Muscle of leg (tissue), 16 donors: ENCODE data around the gene GDAP1L1. TPM values are rescaled to one million over a fixed set of nuclear protein-coding genes. Genes with fewer than 3 reads are reported as not detected.

Source experiments
- DNase-seq: peaks from one replicate; pipeline ENCODE4 v3.0.0; 2013
- H3K27ac ChIP-seq: one replicate; pipeline ENCODE4 v1.5.1; 2013; ENCODE audit warnings: mild to moderate bottlenecking, low read length, control low read depth
- H3K27me3 ChIP-seq: one replicate; pipeline ENCODE4 v1.6.1; 2013; ENCODE audit warnings: low read length; ENCODE audit not compliant: control insufficient read depth, insufficient read depth
- H3K36me3 ChIP-seq: one replicate; pipeline ENCODE4 v1.6.1; 2013; ENCODE audit warnings: low read length; ENCODE audit not compliant: control insufficient read depth, insufficient read depth
- H3K4me1 ChIP-seq: one replicate; pipeline ENCODE4 v1.6.1; 2013; ENCODE audit warnings: low read length; ENCODE audit not compliant: control insufficient read depth, insufficient read depth
- H3K4me3 ChIP-seq: one replicate; pipeline ENCODE4 v1.5.1; 2013; ENCODE audit warnings: low read length, control low read depth
- H3K9me3 ChIP-seq: replicated peaks from 2 replicates; pipeline ENCODE4 v1.6.1; 2013; ENCODE audit warnings: low read depth, low read length; ENCODE audit not compliant: control insufficient read depth
- WGBS: methylation state at CpG from one replicate; pipeline ENCODE4 v1.1.5; 2013; ENCODE audit warnings: missing lambda C conversion rate; ENCODE audit not compliant: insufficient coverage; 5-methylcytosine and 5-hydroxymethylcytosine counted together
- long read RNA-seq, 11 donors: transcript quantifications; one replicate each; lab custom pipeline, GENCODE V29; 2026
- polyA plus RNA-seq, 8 donors: library from polyadenylated mRNA; unstranded; fragments of 120-200 nt; gene quantifications; one replicate each; pipeline versions ENCODE4 v1.2.1 to v1.2.3, GENCODE V29; 2013; ENCODE audit warnings: inconsistent platforms in 1 of 8, low replicate concordance in 1 of 8; ENCODE audit not compliant: insufficient read length in 8 of 8, insufficient read depth in 1 of 8
- total RNA-seq: library from RNA; stranded (reverse); fragments of 120-200 nt; gene quantifications from one replicate; pipeline ENCODE4 v1.2.4, GENCODE V29; 2013

GDAP1L1 gene
- 0.18 TPM for total RNA-seq
- under 1 TPM in 7 of 8 donors, not detected in 1; 0.06 to 0.89 (median 0.27) TPM for polyA plus RNA-seq
- long read RNA-seq, donor 1 = 0 reads
- long read RNA-seq, donor 2 = 0 reads
- long read RNA-seq, donor 3 = 0 reads
- long read RNA-seq, donor 4 = 0 reads
- long read RNA-seq, donor 5 = 0 reads
- long read RNA-seq, donor 6 = 0 reads
- long read RNA-seq, donor 7 = 0 reads
- long read RNA-seq, donor 8 = 0 reads
- long read RNA-seq, donor 9 = 0 reads
- long read RNA-seq, donor 10 = 0 reads
- long read RNA-seq, donor 11 = 0 reads

- Histone ChIP-seq H3K27me3 (peaks cover 19% of the 10 kb centered on the region), H3K36me3 (no peaks in the 10 kb centered on the region), H3K9me3 (no peaks in the 10 kb centered on the region), H3K4me1 (no peaks in the 10 kb centered on the region), H3K4me3 (no peak within 1 kb of the TSS), H3K27ac (no peak within 1 kb of the TSS)
- no peak for DNase-seq
- WGBS = 2% methylated on average over 25 of the region's 32 CpGs
Measured at GRCh38 chr20:44247131-44247571, at the start of gene GDAP1L1. TSS of gene GDAP1L1 (plus strand) at chr20:44247308. CDS start at chr20:44247335, 27 bp downstream.

DNA sequence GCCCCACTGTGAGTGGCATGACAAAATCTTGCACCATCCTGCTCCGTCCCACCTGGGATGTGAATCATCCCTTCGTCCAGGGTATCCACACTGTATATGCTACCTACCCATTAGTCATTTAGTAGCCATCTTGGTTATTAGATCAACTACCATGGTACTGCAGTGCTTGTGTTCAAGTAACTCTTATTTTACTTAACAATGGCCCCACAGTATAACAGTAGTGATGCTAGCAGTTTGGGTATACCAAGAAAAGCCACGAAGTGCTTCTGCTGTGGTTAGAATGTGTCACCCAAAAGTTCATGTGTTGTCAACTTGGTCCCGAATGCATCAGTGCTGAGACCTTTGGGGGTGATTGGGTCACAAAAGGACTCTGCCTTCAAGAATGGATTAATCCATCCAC lies 48.2 kb upstream of the GDAP1L1 start:
- no peaks in the 10 kb centered on the region for H3K27me3 ChIP-seq
- H3K4me3 ChIP-seq = no peak overlapping the region
- WGBS = no CpG with 5 or more reads among the region's 4 CpGs
- no peak for DNase-seq
- no peak overlapping the region for H3K27ac ChIP-seq
- peaks cover 30% of the 10 kb centered on the region for H3K36me3 ChIP-seq
- no peaks in the 10 kb centered on the region for H3K4me1 ChIP-seq
- no peaks in the 10 kb centered on the region for H3K9me3 ChIP-seq

DNA sequence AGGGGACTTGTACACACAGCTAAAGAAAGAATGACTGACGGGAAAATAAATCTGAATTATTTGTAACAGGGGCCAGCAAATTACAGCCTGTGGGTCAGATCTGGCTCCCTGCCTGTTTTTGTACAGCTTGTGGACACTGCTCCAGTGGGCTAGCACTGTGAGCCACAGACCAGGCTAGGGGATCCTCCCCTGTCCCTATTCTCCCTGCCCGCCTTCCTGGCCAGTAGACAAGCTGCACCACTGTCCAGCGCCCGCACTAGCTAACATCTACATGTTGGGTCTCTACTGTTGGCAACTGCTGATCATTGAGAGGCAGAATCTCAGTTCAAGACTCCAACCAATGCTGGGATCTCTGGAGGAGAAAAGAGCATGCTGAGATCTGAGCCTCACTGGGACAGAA lies 47.2 kb upstream of the GDAP1L1 start:
- Histone ChIP-seq H3K9me3 (no peaks in the 10 kb centered on the region), H3K4me3 (no peak overlapping the region), H3K36me3 (peaks cover 35% of the 10 kb centered on the region), H3K4me1 (no peaks in the 10 kb centered on the region), H3K27ac (no peak overlapping the region), H3K27me3 (no peaks in the 10 kb centered on the region)
- DNase-seq = no peak
- 66% methylated on average over 4 of the region's 4 CpGs for WGBS

- Histone ChIP-seq H3K4me1 (no peaks in the 10 kb centered on the region), H3K27me3 (no peaks in the 10 kb centered on the region), H3K36me3 (peaks cover 36% of the 10 kb centered on the region), H3K9me3 (no peaks in the 10 kb centered on the region), H3K27ac (no peak overlapping the region), H3K4me3 (no peak overlapping the region)
- no peak for DNase-seq
- no CpG with 5 or more reads among the region's 4 CpGs for WGBS
Measured at GRCh38 chr20:44200371-44200770, 46.7 kb upstream of the GDAP1L1 start.

GRCh38 chr20:44200983-44201382 lies 46.1 kb upstream of the GDAP1L1 start:
- H3K4me1 ChIP-seq = no peaks in the 10 kb centered on the region
- WGBS = no CpG with 5 or more reads among the region's 2 CpGs
- H3K27me3 ChIP-seq = no peaks in the 10 kb centered on the region
- H3K36me3 ChIP-seq = peaks cover 35% of the 10 kb centered on the region
- no peak for DNase-seq
- no peak overlapping the region for H3K4me3 ChIP-seq
- no peak overlapping the region for H3K27ac ChIP-seq
- no peaks in the 10 kb centered on the region for H3K9me3 ChIP-seq

DNA sequence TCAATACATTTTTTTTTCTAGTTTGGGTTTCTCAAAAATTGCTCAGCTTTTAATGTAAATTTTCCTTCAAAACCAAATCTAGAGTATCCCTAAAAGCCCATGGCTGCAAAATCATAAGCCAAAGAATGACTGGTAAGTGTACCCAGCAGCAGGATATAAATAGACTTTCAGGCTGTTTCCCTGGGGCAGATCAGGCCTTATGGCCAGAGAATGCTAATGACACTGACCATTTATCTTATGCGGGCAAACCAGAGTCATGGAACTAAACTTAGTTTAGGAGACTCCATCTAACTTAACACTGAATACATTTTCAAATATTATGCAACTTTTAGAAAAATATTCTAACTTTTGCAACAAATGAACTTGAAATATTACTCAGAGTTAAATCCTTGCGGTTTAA lies 43.9 kb upstream of the GDAP1L1 start:
- Histone ChIP-seq H3K36me3 (peaks cover 24% of the 10 kb centered on the region), H3K4me1 (no peaks in the 10 kb centered on the region)

DNA sequence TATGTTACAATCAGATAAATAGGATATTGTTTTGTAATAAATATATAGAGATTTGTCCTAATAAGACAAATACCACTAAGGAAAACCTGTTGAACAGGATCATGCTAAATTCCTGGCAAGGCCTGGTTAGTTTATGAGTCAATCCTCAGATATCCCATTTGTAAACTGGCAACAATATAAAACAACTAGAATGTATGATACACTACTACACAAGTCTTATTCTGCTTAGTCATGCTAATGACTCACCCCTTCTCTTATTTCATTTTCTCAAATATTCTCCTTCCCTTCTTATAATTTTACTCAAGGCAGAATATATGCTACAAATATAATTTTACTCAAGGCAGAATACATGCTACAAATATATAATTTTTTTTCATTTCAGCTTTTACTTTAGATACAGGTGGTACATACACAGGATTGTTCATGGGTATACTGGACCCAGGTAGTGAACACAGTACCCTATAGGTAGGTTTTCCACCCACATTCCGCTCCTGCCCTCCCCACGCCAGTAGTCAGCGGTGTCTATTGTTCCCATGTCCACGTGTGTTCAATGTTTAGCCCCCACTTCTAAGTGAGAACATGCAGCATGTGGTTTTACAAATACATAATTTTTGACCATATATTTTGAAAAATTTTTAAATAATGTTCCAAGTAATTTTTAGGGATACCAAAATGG lies 42.8 kb upstream of the GDAP1L1 start:
- no peak for DNase-seq
- H3K27me3 ChIP-seq = no peaks in the 10 kb centered on the region
- no peak overlapping the region for H3K27ac ChIP-seq
- no peak overlapping the region for H3K4me3 ChIP-seq
- H3K9me3 ChIP-seq = no peaks in the 10 kb centered on the region
- no CpG with 5 or more reads among the region's 4 CpGs for WGBS
- peaks cover 4% of the 10 kb centered on the region for H3K4me1 ChIP-seq
- H3K36me3 ChIP-seq = peaks cover 20% of the 10 kb centered on the region

More for the DNA sequence above, 43.9 kb upstream of the GDAP1L1 start:
- H3K27me3 ChIP-seq = no peaks in the 10 kb centered on the region
- no peaks in the 10 kb centered on the region for H3K9me3 ChIP-seq
- no peak for DNase-seq
- H3K4me3 ChIP-seq = no peak overlapping the region
- no CpG with 5 or more reads among the region's 2 CpGs for WGBS
- no peak overlapping the region for H3K27ac ChIP-seq

- Histone ChIP-seq H3K27ac (no peak overlapping the region), H3K9me3 (no peaks in the 10 kb centered on the region), H3K4me1 (peaks cover 10% of the 10 kb centered on the region), H3K4me3 (no peak overlapping the region), H3K27me3 (no peaks in the 10 kb centered on the region), H3K36me3 (peaks cover 16% of the 10 kb centered on the region)
- no peak for DNase-seq
- 91% methylated on average over 8 of the region's 10 CpGs for WGBS
Measured at GRCh38 chr20:44204832-44205215, 42.3 kb upstream of the GDAP1L1 start.

DNA sequence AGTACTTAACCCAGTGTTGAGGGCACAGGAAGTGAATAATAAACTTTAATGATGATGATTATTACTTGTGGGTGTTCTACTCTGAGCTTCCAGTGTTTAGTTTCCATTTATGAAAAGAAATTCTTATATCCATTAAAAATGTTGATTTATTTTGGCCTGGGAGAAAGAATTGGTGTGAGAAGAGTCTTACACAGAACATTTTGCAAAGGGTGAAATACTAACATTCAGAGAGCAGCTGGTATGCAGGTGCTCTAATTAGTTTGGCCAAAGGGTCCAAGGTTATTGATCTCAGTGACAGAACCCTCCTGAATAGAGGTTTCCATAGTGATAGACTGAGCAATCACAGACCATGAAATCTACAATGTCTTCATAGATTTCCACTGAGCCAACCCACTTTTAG lies 41.0 kb upstream of the GDAP1L1 start:
- Histone ChIP-seq H3K4me1 (peaks cover 11% of the 10 kb centered on the region), H3K9me3 (no peaks in the 10 kb centered on the region), H3K4me3 (no peak overlapping the region), H3K36me3 (peaks cover 8% of the 10 kb centered on the region), H3K27ac (no peak overlapping the region), H3K27me3 (no peaks in the 10 kb centered on the region)
- DNase-seq = no peak

DNA sequence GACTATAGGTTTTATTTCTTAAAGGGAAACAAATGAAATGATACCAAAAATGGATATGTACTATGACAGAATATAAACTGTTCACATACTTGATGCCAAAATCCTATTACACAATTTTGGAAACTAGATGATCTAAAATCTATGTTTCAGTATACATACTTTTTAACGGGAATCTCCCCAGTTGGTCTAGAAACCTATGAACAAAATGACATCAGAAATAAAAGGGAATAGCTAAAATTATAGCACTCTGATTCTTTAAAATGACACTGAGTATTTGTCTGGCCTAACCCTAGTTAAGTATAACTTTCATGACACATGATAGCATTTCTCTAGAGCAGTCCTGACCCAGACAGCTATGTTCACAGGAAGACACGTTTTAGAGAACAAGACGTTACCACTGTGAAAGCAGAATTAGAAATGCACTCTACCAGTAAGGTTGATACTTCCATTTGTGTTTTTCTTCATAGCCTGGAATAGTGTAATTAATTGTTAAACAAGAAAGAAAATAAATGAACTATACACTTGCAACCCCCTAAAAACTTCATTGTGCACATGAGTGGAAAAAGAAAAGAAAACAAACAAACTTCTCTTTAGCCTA lies 39.9 kb upstream of the GDAP1L1 start:
- no peak for DNase-seq
- Histone ChIP-seq H3K27me3 (no peaks in the 10 kb centered on the region), H3K4me1 (peaks cover 17% of the 10 kb centered on the region), H3K9me3 (no peaks in the 10 kb centered on the region), H3K27ac (no peak overlapping the region), H3K36me3 (peaks cover 7% of the 10 kb centered on the region), H3K4me3 (no peak overlapping the region)
- no CpG with 5 or more reads among the region's 3 CpGs for WGBS
